Omental fat pad (tissue), 4 donors: ENCODE results near the gene CDH18. TPM values are rescaled to one million over a fixed set of nuclear protein-coding genes. Genes with fewer than 3 reads are reported as not detected.

Experiments
- ATAC-seq: fragments of 150-250 bp; one replicate; pipeline ENCODE4 v1.9.1; 2016; ENCODE audit warnings: mild to moderate bottlenecking, moderate library complexity; ENCODE audit not compliant: low FRiP score
- DNase-seq: peaks from one replicate; pipeline ENCODE4 v3.0.0-alpha.2; 2019; ENCODE audit warnings: low spot score
- total RNA-seq, 4 donors: library from RNA; depleted of rRNA; stranded (reverse); fragments of >200 nt; gene quantifications; one replicate each; pipeline ENCODE4 v1.1.0, GENCODE V29; 2016
- TF ChIP-seq, protein P1 (sequence below), 3 donors: fragments of 450-650 bp; IDR thresholded peaks; one replicate each; pipeline ENCODE4 v1.5.1; 2016 to 2017; ENCODE audit warnings: antibody characterized with exemption in 3 of 3, mild to moderate bottlenecking in 3 of 3, moderate library complexity in 2 of 3

The CDH18 gene
- total RNA-seq, 4 donors from 2014 or later = not detected

DNA sequence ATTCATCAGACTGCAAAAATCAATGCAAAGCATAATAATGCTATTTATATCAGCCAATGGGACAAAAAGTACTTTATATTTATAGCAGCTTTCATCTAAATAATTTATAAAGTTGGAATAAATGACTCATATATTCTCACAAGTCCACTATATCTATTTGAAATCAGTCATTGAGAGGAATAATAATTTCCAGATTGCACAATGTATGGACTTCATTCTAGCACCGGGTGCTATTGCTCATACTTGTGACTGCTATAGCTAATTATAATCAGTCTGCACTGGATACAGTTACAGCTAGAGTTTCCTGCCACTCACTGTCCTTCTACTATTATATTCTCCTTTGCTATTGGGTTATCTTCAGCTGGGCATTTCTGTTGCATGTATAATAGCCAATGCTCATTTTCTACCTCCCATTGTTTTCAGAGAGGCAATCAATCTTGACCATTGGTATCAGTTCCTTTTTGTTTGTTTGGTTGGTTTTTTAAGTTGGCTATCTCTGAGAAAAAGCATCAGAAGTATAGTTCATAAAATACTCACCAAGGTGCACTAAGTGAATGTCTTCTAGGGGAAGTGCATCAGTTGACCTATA lies 1.9 kb downstream of the CDH18 start:
- DNase-seq = no peak
- TF ChIP-seq, protein P1, sequence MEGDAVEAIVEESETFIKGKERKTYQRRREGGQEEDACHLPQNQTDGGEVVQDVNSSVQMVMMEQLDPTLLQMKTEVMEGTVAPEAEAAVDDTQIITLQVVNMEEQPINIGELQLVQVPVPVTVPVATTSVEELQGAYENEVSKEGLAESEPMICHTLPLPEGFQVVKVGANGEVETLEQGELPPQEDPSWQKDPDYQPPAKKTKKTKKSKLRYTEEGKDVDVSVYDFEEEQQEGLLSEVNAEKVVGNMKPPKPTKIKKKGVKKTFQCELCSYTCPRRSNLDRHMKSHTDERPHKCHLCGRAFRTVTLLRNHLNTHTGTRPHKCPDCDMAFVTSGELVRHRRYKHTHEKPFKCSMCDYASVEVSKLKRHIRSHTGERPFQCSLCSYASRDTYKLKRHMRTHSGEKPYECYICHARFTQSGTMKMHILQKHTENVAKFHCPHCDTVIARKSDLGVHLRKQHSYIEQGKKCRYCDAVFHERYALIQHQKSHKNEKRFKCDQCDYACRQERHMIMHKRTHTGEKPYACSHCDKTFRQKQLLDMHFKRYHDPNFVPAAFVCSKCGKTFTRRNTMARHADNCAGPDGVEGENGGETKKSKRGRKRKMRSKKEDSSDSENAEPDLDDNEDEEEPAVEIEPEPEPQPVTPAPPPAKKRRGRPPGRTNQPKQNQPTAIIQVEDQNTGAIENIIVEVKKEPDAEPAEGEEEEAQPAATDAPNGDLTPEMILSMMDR (IDR thresholded peaks at IDR 0.05) = no peak
- ATAC-seq = no peak

DNA sequence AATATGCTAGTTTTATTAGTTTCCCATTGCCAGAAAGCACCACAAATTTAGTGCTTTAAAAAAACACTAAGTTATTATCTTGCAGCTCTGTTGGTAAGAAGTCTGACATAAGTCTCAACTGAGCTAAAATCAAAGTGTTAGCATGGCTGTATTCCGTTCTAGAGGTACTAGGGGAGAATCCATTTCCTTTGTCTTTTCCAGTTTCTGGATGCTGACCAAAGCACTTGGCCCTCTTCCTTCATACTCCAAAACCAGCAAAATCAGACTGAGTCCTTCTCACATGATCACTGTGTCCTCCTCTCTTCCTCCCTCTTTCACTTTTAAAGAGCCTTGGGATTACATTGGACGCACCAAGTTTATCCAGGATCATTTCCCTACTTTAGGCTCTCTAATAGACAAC lies 9.5 kb downstream of the CDH18 start:
- DNase-seq (no peak), ATAC-seq (no peak)
- TF ChIP-seq, protein P1 (IDR thresholded peaks at IDR 0.05) = no peak

DNA sequence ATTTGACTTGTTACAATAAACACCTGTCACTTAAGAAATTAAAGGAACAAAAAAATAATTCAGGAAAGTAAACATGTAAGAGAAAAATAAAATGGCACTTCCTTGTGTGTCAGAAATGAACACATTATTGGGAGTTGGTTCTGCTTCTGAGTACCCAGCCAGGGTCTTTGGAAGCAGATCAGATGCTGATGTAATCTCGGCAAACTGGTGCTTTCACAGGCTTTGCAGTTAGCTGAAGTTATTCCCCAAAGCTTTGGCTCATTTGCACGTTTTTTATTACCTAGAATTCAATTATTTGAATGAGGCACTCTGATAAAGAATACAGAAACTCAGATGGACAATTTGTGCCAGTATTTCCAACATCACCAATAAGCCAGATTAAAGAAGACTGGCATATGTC lies 10.9 kb downstream of the CDH18 start:
- TF ChIP-seq, protein P1 (IDR thresholded peaks at IDR 0.05) = no peak
- ATAC-seq = no peak
- DNase-seq = no peak

DNA sequence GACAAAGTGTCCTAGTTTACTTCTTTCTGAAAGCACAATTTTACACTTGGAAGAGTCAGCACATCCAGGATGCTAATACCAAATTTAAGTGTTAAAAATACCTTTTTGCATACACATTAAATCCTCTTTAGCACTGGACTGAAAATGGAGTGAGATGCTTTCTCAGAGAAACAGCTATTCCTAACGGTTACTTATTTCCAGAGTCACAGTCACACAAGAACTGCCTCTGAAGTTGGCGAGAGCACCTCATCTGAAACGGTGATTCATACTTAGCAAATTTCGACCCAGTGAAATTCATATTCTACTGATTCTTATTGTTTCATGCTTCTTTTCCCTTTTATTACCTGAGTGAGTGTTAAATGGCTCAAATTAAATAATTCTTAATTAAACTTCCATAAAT lies 12.2 kb downstream of the CDH18 start:
- TF ChIP-seq, protein P1 (IDR thresholded peaks at IDR 0.05) = no peak

DNA sequence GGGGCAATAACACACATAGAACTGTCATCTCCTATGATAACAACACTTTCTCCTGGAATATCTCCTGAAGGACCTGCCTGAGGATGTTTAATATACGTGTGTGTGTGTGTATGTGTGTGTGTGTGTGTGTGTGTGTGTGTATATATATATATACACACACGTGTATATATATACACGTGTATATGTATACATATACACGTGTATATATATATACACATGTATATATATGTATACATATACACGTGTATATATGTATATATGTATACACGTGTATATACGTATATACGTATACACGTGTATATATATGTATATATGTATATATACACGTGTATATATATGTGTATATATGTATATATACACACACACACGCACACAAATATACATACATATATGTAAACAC lies 27.5 kb downstream of the CDH18 start:
- TF ChIP-seq, protein P1 (IDR thresholded peaks at IDR 0.05) = no peak
- DNase-seq = no peak
- ATAC-seq = no peak

More for the DNA sequence above, 12.2 kb downstream of the CDH18 start:
- DNase-seq (no peak), ATAC-seq (no peak)

DNA sequence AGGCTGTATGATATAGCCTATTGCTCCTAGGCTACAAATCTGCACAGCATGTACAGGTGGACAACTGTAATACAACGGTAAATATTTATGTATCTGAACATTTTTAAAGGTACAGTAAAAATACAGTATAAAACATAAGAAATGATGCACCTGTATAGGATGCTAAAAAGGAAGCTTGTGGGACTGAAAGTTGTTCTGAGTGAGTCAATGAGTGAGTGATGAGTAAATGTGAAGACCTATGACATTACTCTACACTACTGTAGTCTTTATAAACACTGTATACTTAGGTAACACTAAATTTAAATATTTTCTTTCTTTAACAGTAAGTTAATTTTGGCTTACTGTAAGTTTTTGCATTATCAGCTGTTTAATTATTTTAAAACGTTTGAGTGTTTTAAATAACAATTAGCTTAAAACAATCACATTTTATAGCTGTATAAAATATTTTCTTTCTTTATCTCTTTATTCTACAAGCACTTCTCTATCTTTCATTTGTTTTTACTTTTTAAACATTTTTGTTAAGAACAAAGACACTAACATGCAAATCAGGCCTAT lies 28.1 kb downstream of the CDH18 start:
- TF ChIP-seq, protein P1 (IDR thresholded peaks at IDR 0.05) = no peak
- ATAC-seq (no peak), DNase-seq (no peak)

DNA sequence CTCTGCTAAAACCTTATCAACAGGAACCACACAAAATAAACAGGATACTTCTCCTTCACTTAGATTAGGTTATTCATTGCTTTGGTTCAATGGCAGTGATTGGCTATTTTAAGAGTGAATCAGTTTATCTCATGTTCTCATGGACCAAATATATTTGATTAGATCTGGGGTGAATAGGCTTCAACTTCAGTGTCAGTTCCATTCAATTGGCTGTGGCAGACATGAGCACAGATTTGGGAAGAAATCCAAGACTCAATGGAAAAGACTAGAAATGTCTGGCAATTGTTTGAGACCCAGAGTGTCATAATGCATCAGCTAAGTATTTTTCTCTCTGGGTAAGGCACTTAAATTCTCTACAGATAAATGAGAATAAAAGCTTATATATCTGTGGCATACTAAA lies 37.1 kb downstream of the CDH18 start:
- DNase-seq = no peak

More for the DNA sequence above, 37.1 kb downstream of the CDH18 start:
- no peak for ATAC-seq
- TF ChIP-seq, protein P1 (IDR thresholded peaks at IDR 0.05) = no peak
